Mucosa of descending colon (tissue), 3 donors: ENCODE measurements around the gene R3HDM4. TPM values are rescaled to one million over a fixed set of nuclear protein-coding genes. Genes with fewer than 3 reads are reported as not detected.
A peak's percentile ranks its signal among the peaks of the same experiment; 100 is the strongest.

Source experiments
- ATAC-seq: fragments of 200-7000 bp; cut with Tn5 transposase; one replicate; pipeline ENCODE4 v1.9.1; 2020; ENCODE audit warnings: mild to moderate bottlenecking, moderate library complexity
- DNase-seq, 3 donors: peaks; one replicate each; pipeline ENCODE4 v3.0.0-alpha.2; 2020
- H3K36me3 ChIP-seq: fragments of 200-600 bp; one replicate; pipeline ENCODE4 v1.8.0; 2021; ENCODE audit warnings: low read depth, mild to moderate bottlenecking
- H3K4me1 ChIP-seq: fragments of 200-600 bp; one replicate; pipeline ENCODE4 v1.8.0; 2021; ENCODE audit warnings: low read depth, mild to moderate bottlenecking
- H3K4me3 ChIP-seq: fragments of 200-600 bp; one replicate; pipeline ENCODE4 v1.8.0; 2021; ENCODE audit warnings: mild to moderate bottlenecking
- H3K9me3 ChIP-seq: fragments of 200-600 bp; one replicate; pipeline ENCODE4 v1.8.0; 2021; ENCODE audit warnings: mild to moderate bottlenecking
- intact Hi-C, 2 donors: fragments of 100-400 bp; cut with DNase I in 1 of 2; cut with micrococcal nuclease in 1 of 2; formaldehyde crosslinking; loops; one replicate each; pipeline versions ENCODE4 v1.11.0 to v1.11.1; 2022; cut with DNase I, micrococcal nuclease
- total RNA-seq, 3 donors: library from RNA; stranded (reverse); fragmentation: NEBNext Ultra II Directional in 2 of 3; extraction: Animal tissue kit (Norgen Biotek cat#: 25700) in 2 of 3; gene quantifications; one replicate each; pipeline versions ENCODE4 v1.2.1 to v1.2.4, GENCODE V29; 2021 to 2023
- TF ChIP-seq, protein P1 (sequence below): fragments of 200-600 bp; IDR thresholded peaks from one replicate; pipeline ENCODE4 v1.8.0; 2022; ENCODE audit warnings: antibody characterized with exemption, mild to moderate bottlenecking
- donor health status: DM: no; HTN: no; CAD: no; lungs with moderate emphysema.
- donor health status: DM: no; HTN: no; CAD: no.
- donor health status: DM: no; HTN: yes; CAD: no.

Gene R3HDM4
- total RNA-seq, 3 donors from 2014 or later: 52.6 to 62.6 (median 54.8) TPM

GRCh38 chr19:867855-868457, 45.1 kb downstream of the R3HDM4 start:
- no peak overlapping the region for H3K4me3 ChIP-seq
- intact Hi-C loops: loop anchor here in 1 of 2 donors (10.0 kb wide), 1 partner anchor 57 kb away; the partner anchor contains the start of gene ARID3A
- TF ChIP-seq, protein P1, sequence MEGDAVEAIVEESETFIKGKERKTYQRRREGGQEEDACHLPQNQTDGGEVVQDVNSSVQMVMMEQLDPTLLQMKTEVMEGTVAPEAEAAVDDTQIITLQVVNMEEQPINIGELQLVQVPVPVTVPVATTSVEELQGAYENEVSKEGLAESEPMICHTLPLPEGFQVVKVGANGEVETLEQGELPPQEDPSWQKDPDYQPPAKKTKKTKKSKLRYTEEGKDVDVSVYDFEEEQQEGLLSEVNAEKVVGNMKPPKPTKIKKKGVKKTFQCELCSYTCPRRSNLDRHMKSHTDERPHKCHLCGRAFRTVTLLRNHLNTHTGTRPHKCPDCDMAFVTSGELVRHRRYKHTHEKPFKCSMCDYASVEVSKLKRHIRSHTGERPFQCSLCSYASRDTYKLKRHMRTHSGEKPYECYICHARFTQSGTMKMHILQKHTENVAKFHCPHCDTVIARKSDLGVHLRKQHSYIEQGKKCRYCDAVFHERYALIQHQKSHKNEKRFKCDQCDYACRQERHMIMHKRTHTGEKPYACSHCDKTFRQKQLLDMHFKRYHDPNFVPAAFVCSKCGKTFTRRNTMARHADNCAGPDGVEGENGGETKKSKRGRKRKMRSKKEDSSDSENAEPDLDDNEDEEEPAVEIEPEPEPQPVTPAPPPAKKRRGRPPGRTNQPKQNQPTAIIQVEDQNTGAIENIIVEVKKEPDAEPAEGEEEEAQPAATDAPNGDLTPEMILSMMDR: no peak
- ATAC-seq (no peak), DNase-seq (no peak)
- no peaks in the 10 kb centered on the region for H3K36me3 ChIP-seq
- H3K9me3 ChIP-seq: no peaks in the 10 kb centered on the region
- peaks cover 18% of the 10 kb centered on the region for H3K4me1 ChIP-seq

DNA sequence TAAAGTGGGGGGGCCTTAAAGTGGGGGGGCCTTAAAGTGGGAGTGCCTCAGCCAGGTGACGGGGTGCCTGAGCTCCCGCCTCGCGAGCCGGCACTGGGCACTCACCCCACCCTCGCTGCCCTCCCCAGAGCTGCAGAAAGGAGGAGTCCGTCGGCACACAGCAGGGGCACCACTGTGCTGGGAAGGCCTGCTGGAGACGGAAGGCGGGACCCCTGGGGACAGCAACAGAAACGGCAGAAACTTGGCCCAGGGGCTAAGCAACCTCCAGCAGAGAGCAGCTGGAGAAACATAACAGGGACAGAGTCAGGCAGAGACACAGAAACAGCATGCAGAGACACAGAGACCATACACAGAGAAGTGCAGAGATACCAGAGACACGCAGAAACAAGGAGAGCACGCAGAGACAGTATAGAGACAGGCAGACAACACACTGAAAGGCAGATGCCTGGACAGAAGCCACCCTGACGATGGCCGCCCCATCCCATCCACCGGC, 45.7 kb downstream of the R3HDM4 start:
- Histone ChIP-seq H3K9me3 (no peaks in the 10 kb centered on the region), H3K4me3 (no peak overlapping the region), H3K36me3 (no peaks in the 10 kb centered on the region), H3K4me1 (peaks cover 16% of the 10 kb centered on the region)
- TF ChIP-seq, protein P1: no peak
- no peak for DNase-seq
- intact Hi-C loops: loop anchor here in 1 of 2 donors (10.0 kb wide), 1 partner anchor 57 kb away; the partner anchor contains the start of gene ARID3A
- ATAC-seq: no peak

DNA sequence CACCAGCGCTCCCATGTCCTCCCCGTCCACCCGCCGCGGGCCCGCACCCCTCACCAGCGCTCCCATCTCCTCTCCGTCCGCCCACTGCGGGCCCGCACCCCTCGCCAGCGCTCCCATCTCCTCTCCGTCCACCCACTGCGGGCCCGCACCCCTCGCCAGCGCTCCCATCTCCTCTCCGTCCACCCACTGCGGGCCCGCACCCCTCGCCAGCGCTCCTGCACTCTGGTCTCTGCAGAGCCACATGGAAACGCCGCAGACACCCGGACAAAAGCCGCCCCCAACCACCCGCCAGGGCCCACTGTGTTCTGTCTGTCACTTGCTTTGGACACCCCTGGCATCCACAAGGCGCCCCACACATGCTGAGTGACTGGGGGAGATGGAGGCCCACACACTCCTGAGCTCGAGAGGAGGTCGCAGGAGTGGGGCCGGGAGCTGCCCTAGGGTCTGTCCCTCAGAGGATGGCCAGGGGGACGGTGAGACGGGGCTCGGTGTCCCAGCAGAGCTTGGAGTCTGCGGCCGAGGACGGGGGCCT, 46.2 kb downstream of the R3HDM4 start:
- H3K4me1 ChIP-seq: peaks cover 11% of the 10 kb centered on the region
- no peaks in the 10 kb centered on the region for H3K9me3 ChIP-seq
- H3K36me3 ChIP-seq: no peaks in the 10 kb centered on the region
- intact Hi-C loops: loop anchor here in 1 of 2 donors (10.0 kb wide), 1 partner anchor 58 kb away; the partner anchor contains the start of gene ARID3A
- no peak for ATAC-seq
- H3K4me3 ChIP-seq: no peak overlapping the region
- TF ChIP-seq, protein P1: no peak
- DNase-seq: no peak

DNA sequence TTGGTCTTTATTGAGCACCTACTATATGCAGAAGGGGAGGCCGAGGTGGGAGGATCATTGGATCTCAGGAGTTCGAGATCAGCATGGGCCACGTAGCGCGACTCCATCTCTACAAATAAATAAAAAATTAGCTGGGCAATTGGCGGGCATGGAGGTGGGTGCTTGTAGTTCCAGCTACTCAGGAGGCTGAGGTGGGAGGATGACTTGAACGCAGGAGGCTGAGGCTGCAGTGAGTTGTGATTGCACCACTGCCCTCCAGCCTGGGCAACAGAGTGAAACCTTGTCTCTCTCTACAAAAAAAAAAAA, 49.8 kb downstream of the R3HDM4 start:
- Histone ChIP-seq H3K4me3 (no peak overlapping the region), H3K4me1 (peaks cover 10% of the 10 kb centered on the region), H3K9me3 (no peaks in the 10 kb centered on the region), H3K36me3 (no peaks in the 10 kb centered on the region)
- DNase-seq (no peak), ATAC-seq (no peak)
- TF ChIP-seq, protein P1: no peak
- intact Hi-C loops: loop anchor here (5.0 to 10.0 kb wide), 2 partner anchors 54 to 62 kb away; partner anchors contain the start of genes ARID3A (in 1 of the 2) and KISS1R (in 1 of the 2)

GRCh38 chr19:862581-863314, 50.3 kb downstream of the R3HDM4 start:
- peak; percentile 56 for ATAC-seq
- peak; percentile 82 to 88 (median 85) for DNase-seq
- intact Hi-C loops: loop anchor here (5.0 to 10.0 kb wide), 2 partner anchors 55 to 62 kb away; partner anchors contain the start of genes ARID3A (in 1 of the 2) and KISS1R (in 1 of the 2)
- Histone ChIP-seq H3K4me1 (peaks cover 10% of the 10 kb centered on the region), H3K9me3 (no peaks in the 10 kb centered on the region), H3K4me3 (no peak overlapping the region), H3K36me3 (no peaks in the 10 kb centered on the region)
- TF ChIP-seq, protein P1: no peak
